G401.6 (cell line): ENCODE measurements around the gene TPM4.
A peak's percentile ranks its signal among the peaks of the same experiment; 100 is the strongest.
"Not testable (repeated sequence)": the region's sequence is repeated elsewhere in the genome, so short reads cannot be mapped to it uniquely, and the experiment has no call there.

ENCODE experiments used
- FAIRE-seq: peaks from 2 replicates; lab custom pipeline; 2012; peaks lifted over from hg19 to GRCh38; lab: Jason Lieb, UNC

The TPM4 gene

DNA sequence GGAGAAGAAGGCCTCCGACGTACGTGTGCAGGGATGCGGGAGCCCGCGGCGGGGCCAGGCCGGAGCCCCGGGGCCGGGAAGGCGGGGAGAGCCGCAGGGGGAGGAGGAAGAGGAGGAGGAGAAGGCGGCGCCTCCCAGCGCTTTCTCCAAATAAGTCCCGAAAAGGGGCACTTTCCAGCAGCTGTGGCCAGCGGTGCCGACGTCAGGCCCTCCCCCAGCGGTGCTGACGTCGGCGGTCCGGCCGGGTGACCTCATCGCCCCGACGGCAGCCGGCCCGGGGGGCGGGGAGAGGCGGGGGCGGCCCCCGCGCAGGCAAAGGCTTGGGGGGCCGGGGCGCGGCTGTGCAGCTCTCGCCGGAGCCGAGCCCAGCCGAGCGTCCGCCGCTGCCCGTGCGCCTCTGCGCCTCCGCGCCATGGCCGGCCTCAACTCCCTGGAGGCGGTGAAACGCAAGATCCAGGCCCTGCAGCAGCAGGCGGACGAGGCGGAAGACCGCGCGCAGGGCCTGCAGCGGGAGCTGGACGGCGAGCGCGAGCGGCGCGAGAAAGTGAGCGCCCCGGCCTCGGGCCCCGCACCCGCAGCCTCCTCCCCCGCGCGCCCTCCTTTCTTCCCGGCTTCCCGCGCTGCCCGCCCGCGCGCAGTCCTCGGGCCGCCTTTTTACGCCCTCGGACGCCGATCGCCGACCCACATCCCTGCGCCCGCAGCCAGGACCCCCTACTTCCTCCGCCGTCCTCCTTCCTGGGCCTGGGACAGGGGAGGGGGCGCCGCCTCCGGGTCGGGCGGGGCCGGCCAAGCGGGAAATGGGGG lies at the start of gene TPM4:
TSS of gene TPM4 (plus strand) at position 342 of the 804 bp plus-strand sequence. CDS start at position 413, 71 bp downstream.
- FAIRE-seq, result no peak

DNA sequence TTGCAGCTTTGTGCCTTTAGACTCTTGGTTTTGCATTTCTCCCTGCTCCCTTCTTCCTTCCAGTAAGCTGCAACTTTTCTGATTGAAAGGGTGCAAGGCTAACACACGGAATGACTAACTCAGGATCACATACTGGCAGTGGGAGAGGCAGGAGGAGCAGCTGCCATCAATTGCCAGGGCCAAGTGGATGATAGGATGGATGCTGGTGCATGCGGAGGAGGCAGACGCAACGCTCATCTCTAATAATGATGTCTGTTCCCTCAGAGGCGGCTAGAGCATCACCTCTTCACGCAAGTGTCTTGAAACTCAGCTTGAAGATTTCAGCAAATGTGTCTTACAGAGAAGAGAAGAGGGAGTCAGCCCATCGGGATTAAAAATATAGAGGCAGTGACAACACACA lies 49.5 kb upstream of the TPM4 start:
- no peak for FAIRE-seq

DNA sequence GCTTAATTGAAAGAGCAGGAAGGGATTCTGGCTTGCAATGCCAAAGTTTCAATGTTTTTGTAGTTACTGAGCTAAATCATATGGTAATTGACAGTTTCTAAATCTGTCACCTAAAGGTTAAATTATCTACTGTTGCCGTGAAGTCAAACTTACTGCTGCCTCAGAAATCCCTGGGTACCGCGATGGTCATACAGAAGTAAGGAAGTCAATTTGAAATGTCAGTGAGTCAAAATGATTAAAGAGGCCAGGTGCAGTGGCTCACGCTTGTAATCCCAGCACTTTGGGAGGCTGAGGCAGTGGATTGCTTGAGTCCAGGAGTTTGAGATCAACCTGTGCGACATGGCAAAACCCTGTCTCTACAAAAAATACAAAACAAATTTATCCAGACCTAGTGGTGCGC lies 48.8 kb upstream of the TPM4 start:
- FAIRE-seq, result no peak

DNA sequence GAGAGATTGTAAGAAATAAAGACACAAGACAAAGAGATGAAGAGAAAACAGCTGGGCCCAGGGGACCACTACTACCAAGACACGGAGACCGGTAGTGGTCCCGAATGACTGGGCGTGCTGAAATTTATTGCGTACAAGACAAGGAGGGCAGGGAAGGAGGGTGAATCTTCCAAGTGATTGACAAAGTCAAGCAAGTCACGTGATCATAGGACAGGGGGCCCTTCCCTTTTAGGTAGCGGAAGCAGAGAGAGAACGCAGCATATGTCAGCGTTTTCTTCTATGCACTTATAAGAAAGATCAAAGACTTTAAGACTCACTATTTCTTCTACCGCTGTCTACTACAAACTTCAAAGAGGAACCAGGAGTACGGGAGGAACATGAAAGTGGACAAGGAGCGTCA lies 46.1 kb upstream of the TPM4 start:
- FAIRE-seq, result not testable (repeated sequence)

DNA sequence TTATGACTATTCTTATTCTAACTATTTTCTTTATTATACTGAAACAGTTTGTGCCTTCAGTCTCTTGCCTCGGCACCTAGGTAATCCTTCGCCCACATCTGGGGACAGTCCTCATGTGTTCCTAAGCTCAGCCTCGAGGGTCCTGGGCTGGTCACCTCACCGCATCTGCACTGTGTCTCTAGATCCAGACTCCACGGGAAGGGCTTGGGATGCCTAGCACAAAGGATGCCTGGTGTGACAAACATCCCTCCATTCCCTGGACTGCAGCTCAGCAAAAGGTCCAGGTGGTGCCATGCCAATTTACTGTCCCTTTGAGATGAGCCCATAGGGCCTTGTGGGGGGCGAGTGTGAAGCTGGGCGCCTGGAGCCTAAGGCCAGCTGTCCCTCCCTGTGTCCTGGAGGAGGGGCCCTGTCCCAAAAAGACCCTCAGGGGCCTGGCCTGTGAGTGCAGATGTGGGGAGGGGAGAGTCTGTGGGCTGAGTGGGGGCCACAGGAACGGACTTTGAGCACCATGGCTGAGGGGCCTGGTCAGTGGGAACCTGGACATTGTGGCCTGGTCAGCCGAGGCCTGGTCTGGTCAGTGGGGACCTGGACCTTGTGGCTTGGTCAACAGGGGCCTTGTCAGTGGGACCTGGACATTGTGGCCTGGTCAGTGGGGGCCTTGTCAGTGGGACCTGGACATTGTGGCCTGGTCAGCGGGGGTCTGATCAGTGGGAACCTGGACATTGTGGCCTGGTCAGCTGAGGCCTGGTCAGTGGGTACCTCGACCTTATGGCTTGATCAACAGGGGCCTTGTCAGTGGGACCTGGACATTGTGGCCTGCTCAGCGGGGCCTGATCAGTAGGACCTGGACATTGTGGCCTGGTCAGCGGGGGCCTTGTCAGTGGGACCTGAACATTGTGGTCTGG lies 45.1 kb upstream of the TPM4 start:
- FAIRE-seq, result no peak

DNA sequence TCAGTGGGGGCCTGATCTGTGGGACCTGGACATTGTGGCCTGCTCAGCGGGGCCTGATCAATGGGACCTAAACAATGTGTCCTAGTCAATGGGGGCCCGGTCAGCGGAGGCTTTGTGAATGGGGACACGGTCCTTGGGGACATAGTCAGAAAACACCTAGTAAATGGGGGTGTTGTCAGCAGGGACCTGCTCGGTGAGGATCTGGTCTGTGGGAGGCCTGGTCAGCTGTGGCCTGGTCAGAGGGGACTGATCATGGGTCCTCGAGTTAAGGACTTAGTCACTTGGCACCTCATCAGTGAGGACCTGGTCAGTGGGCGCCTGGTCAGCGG lies 44.5 kb upstream of the TPM4 start:
- no peak for FAIRE-seq

DNA sequence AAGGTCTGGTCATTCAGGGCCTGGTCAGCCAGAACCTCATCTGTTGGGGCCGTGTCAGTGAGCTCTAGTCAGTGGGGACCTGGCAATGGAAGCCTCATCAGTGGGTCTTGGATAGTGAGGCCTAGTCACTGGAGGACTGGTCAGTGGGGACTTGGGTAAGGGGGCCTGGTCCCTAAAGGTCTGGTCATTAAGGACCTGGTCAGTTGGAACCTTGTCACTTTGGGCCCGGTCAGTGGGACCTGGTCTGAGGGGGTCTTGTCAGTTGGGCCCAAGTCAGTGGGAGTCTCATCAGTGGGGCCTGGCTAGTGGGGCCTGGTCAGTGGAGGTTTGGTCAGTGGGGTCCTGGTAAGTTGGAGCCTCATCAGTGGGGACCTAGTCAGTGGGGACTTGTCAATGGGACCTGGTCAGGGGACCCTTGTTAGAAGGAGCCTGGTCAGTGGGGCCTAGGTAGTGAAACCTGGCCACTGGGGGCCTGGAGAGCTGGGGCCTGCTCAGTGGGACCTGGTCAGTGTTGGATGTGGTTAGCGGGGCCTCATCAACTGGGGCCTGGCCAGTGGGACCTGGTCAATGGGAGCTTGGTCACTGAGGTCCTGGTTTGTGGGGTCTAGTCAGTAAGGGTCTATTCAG lies 43.7 kb upstream of the TPM4 start:
- FAIRE-seq, result no peak

DNA sequence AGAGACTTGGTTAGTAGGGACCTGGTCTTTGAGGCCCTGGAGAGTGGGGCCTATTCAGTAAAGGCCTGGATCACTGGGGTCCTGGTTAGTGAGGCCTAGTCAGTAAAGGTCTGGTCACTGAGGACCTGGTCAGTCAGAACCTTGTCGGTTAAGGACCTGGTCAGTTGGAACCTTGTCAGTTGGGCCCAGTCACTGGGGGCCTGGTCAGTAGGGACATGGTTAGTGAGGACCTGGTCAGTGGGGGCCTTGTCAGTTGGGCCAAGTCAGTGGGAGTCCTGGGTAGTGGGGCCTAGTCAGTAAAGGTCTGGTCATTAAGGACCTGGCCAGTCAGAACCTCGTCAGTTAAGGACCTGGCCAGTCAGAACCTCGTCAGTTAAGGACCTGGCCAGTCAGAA lies 43.2 kb upstream of the TPM4 start:
- no peak for FAIRE-seq

DNA sequence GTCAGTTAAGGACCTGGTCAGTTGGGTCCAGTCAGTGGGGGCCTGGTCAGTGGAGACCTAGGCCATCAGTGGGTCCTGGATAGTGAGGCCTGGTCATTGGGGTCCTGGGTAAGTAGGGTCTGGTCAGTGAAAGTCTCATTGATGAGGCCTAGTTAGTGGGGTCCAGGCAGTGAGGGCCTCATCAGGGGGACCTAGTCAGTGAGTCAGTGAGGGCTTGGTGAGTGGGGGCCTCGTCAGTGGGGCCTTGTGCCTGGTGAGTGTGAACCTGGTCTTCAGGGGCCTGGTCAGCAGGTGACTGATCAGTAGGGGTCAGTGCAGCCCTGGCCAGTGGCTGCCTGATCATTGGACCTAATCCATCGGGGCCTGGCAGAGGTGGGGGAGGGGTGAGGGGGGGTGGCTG lies 42.6 kb upstream of the TPM4 start:
- FAIRE-seq, result no peak

DNA sequence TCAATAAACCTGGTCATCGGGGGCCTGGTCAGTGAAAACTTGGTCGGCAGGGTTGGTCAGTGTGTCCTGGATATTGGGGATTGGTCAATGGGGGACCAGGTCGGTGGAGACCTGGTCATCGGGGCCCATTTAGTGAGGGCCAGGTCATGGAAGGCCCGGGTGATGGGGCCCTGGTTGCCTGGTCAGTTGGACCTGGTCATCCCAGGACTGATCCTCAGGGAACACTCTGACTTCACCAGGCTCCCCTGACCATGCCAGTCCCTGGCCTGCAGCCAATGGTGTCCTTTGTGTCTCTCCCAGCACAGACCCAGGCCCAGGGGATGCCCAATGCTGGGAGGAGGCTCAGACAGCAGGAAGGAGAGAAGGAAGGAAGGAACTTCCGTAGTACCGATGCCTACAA lies 42.1 kb upstream of the TPM4 start:
- FAIRE-seq, result no peak

DNA sequence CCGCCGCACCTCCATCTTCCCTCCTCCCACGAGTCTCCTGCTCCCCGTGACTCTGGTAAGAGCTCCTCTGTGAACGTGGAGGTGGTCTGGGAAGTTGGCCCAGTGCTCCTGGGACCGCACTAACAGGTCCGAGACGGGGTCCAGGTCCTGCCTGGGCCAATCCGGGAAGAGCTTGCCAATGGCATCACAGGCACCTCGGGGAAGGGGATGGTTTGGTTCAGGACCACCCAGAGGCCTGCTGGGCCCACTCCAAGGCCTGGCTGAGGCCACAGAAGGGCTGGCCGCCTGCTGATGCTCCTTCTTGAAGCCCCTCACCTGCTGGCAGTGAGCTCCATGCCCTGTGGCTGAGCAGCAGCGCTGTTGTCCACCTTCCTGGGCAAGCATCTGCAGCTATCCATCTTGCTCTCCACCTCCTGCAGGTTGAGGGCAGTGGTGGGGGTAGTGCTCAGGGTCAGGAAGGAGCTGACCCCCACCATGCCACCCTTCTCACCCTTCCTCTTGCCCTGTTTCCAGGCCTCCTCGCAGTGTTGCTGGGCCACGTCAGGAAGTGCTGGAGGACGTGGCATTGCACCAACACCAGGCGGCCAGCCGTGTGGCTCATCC lies 41.2 kb upstream of the TPM4 start:
- FAIRE-seq, result no peak

DNA sequence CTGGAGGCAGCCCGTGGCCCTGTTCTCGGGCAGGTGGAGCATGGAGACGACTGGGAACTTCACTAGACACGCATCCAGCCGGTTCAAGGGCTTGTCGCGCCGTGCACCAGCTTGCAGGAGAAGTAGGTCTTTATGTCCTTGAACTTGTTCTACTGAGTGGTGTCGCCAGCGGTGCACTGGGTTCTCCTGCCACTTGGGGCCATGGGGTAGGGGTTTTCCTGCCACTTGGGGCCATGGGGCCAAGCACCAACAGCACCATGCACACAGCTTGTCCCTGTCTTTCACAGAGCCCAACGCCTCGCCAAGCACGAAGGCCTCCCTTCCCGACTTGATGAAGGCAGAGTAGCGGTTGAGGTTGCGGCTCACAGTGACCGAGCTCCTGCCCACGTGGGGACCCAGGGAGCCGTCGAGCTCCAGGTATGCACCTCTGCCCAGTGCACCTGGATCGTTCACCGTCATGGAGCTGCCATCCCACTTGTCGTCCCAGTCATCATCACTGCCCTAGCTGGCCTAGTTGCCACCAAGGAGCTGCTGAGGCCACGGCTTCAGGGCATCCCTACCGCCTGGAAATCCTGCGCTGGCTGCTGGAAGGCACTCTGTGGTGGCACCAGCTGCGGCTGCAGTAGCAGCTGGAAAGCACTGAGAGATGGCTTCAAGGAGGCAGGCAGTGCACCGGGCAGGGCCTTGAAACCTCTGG lies 40.5 kb upstream of the TPM4 start:
- FAIRE-seq, result no peak

DNA sequence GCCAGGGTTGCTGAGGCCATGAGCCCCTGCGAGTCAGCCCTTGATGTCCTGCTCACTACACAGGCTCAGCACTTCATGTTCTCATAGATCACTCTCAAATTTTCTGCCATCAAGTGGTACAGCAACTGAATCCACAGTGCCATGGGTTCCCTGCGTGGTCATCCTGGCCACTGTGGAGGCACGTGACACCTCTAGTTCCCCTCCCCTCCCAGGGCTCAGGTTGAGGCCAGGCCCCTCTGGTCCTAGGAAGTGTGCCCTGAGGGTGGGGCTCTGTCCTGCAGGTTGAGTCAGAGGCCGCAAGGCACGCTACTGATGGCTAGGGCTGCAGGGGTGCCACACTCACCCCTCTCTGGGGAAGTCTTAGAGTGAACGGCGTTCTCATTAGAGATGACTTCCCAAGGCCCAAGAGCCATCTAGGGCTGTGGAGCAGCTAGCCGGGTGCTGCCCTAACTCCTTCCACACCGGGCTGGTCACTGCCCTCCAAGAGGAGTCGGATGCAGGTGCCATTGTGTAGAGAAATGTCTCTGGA lies 39.8 kb upstream of the TPM4 start:
- FAIRE-seq, result no peak

DNA sequence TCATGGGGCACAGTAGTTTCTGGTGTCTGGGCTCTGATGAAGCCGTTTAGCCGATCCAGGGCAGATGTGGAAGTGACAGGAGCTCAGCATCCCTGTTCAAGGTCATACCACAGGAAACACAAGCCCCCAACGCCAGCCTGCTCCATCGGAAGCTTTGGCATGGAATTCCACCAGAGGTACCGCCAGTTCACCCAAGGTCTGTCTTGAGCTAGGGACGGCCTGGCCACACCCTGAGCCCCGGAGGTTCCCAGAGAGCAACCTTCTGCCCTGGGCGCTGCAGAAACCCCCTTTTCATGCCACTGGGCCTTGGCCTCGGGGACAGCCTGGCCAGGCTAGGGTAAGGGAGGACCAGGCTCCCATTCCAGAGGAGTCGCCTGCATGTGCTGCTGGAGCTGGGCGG lies 39.4 kb upstream of the TPM4 start:
- no peak for FAIRE-seq

DNA sequence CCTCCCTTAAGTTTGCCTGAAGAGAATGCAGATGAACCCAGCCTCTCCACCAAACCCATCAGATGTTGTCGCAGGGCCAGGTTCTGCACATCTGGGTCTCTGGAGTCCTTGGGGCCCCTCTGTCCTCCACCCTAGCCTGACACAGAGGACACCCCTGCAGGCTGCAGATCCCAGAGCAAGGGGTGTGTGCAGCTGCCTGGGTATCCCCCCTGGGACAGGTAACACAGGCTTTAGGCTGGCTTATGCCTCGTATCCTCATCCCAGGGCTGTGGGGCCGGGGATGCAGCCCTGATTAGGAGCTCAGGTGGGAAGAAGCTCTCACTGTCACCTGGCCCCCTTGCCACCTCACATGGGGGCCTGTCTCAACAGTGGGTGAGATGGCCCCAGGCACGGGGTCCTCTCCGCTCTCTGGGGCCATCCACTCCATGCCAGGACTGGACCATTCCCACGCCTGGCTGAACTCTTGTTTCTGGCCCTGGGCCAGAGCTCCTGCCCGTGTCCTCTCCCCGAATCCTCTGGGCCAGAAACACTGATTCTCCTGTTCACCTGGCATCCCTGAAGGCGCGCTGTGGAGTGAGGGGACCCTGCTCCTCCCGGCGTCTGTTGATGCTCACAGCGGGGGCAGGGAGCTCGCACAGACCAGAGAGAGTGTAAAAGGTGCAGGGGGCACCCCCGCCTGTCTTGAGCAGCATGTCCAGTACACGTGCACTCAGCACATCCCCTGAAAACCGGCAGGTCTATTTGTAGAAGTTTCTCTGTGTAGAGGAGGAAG lies 38.7 kb upstream of the TPM4 start:
- FAIRE-seq, result no peak

DNA sequence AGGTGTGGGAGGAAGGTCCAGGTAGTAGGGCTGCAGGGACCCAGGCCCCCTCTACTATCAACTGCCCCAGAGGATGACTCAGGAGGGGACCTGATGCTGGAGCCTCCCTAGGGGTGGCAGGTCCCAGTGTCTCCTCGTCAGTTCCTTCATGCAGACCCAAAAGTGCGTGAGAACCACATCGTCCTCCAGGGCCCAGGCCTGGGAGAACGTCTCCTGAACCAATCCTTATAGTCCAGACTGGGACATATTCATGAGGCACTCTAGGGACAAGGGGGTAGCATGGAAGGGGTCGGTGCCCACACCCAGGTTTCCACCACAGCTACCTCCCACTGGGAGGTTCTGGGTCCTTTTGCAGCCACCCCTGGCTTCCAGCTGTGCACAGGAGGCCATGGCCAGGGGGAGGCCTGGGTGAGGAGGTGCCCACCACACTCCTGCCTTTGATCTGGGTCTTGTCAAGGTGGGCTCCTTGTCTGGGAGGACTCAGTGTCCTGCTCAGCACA lies 38.0 kb upstream of the TPM4 start:
- FAIRE-seq, result no peak

DNA sequence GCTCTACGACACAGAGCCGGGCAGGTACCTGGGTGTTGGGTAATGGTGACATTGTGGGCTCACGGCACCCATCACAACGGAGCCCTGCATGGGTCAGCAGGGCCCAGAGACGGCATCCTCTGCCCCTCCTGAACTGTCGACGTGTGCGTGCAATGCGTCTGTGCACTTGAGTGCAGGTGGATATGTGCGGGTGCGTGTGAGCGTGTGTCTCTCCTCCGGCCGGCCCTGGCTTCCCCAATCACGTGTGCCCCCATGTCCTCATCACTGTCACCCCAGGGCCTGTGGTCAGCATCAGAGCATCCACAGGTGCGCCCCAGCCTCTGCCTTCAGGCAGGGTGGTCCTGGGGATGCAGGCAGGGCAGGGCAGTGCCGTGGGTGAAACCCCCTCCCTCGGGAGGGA lies 37.2 kb upstream of the TPM4 start:
- no peak for FAIRE-seq

DNA sequence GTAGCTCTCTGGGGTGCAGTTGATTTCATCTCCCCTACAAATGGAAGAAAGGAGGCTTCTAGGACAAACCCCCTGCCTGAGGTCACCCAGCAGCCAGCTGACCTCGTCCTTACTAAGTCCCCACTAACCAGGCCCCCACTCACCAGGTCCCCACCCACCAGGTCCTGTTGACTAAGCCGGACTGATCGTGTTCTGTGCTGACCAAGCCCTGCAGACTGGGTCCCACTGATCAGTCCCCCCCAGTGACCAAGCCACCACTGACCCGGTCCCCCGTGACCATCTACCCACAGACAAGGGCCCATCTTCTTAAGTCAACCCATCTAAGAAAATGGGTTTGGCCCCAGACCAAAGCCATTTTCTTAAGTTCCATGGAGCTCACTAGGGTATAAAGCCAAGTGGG lies 36.8 kb upstream of the TPM4 start:
- no peak for FAIRE-seq

DNA sequence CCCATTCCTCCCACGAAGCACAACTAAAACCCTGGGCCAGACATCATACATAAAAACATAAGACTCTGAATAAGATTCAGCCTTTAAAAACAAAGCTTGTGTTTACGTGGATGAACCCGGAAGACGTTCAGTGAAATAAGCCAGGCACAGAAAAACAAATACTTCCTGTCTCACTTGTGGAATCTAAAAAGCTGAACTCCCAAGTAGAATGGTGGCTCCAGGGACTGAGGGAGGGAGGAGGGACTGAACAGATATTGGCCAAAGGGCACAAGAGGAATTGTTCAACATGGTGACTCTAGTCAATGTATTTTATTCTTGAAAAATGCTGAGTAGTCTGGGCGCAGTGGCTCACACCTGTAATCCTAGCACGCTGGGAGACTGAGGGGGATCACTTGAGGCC lies 35.7 kb upstream of the TPM4 start:
- no peak for FAIRE-seq

DNA sequence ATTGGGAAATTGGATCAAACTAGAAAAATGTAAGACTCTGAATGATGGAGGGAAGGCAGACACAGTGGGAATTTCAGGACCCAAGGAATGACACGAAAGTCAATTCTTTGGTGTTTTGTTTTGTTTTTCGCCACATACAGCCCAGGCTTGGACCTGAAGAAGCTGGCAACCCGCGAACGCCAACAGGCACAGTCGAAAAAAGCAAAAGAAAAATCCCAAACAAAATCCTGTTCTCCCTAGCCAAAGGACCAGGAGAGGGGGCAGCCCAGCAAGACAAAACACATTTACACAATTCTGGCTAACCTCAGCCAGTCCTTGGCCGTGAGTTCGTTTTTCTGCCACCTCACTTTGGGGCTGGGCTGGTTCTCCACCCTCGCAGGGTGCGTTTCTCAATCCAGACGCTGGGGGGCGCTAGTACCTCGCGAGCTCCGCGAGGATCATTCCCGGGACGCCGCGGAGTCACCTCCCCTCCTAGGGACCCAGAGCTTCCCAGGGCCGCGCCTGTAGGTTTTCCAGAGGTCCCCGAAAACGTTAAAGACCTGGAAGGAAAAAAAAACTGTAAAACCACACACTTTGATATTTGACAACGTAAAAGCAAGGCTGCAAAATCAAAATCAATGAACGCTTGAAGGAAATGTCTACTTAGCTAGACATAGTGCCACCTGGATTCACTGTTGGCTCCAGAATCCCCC lies 34.9 kb upstream of the TPM4 start:
- FAIRE-seq, result peak; percentile 58
